GM11168 (cell line): ENCODE results near the gene SCFD2.

Experiments used
- in situ Hi-C: fragments of 300-500 bp; cut with MboI; formaldehyde crosslinking; loops from one replicate; pipeline ENCODE4 v1.12.0; 2022; ENCODE audit warnings: low sequenced_read_pairs; ENCODE audit not compliant: unreplicated experiment

Gene SCFD2

DNA sequence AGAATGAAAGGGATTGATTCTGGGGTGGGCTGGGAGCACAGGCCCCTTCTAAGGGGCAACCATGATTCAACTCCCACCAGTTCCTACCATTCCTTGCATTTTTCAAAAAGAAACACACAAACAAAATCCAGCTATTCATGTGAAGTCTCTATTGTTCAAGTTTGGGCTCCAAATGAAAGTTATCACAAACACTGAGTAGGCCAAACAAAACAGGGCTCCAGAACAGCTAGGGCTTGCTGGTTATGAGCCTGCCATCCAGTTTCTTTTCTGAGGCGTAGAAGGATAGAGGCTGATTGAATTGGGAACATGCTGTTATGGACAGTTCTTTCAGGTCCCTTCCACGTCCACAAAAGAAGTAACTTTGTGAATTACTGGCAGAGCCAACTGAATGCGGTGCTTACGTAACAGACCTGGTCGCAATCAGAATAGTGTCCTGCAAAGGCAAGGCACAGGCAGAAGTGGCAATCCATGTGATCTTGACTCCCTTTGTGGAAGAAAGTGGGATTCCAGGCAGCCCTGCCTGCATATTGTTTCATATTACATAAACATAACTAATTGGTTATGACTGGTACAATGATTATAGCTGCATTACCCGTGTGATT, 244.5 kb downstream of the SCFD2 start:
- in situ Hi-C loops = no loop called here

DNA sequence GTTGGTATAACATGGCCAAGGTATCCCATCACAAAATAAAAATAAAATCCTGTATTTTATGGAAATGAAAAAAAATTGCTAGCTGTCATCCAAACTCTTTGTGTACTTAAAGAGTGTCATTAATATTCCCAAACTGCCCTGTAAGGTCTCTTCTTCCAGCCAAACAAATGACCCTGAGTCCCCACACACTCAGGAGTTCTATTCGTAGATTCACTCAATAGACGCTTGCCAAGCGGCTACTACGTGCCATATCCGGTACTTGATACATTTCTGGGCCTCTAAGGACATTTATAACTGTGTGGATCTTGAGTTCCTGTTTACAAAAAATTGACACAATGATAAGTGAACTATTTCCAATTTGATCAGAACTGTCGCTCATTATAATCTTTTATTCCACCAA, 245.1 kb downstream of the SCFD2 start:
- in situ Hi-C loops = no loop called here

DNA sequence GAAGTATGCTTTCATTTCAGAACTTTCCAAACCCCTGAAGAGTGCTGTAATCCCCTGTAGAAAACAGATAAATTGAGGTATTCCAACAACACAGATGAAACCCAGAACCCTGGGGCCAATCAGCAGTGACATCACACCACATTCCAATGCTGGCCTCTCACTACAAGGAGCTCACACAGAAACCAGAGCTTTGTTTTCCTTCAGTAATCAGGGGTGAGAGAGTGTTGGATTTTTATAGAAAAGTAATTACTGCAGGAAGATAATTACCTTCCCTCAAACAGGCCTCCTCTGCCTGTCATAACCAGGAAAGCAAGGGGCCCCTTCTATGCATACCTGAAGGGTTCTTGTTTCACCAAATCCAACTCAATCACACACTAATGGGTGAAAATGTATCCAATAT, 246.2 kb downstream of the SCFD2 start:
- in situ Hi-C loops = no loop called here

DNA sequence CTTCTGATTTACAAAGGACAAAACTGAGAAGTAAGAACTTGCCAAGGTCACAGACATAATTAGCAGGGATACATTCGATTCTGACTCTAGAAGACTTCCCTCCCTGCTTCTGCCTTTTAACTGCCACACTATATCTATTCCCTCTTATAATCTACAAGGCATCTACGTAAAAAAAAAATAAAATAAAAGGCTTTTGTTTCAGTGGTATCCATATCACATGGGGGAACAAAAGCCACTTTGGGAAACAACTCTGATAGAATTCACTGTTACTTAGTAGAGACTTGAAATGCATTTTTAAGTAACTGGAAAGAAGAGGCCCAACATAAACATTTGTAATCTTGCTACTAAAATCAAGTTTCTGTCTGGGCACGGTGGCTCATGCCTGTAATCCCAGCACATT, 247.2 kb downstream of the SCFD2 start:
- in situ Hi-C loops = no loop called here

DNA sequence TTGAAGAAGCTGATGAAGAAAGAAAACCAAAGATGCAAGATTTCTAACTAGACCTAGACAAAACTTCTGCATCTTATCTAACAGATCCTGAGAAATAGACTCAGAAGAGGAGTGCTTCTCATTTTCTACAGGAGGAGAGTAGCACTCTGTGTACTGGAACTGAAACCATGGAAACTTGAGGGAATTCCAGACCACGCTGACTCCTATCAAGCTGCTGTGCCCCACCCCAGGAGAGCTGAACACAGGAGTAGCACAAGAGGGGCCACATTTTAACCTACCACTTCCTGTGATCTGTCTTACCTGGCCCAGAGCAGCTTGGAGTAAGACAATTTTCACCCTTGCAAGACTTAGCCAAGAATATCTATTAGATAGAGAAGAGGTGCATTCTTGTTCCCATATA, 248.9 kb downstream of the SCFD2 start:
- in situ Hi-C loops = no loop called here

DNA sequence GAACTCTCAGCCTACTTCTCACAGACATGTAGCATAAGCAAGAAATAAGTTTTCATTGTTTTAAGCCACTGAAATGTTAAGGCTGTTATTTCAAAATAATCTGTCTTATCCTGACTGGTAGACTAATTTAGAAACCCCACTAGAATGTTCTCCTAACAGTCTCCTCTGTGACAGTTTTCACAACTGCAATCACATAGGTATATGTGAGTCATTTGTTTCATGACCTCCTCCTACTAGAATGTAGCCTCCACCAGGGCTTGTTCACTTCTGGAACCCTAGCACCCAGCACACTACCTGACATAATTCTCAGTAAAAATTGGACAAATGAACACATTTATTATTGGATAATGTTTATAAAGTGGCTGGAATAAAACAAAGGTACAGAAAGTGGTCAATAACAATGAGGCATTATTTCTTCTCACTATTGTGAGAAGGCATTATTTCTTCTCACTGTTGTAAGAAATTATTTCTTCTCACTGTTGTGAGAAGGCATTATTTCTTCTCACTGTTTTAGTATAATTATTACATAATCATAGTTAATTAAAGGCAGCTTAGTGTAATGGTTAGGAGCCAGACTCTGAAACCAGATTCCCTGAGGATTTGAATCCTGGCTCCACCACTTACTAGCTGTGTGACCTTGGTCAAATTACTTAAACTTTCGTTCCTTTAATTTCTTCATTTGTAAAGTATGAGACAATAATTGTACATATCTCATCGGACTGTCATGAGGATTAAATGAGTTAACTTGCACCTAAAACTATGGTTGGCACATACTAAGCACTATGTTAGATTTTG, 252.2 kb downstream of the SCFD2 start:
- in situ Hi-C loops = no loop called here

DNA sequence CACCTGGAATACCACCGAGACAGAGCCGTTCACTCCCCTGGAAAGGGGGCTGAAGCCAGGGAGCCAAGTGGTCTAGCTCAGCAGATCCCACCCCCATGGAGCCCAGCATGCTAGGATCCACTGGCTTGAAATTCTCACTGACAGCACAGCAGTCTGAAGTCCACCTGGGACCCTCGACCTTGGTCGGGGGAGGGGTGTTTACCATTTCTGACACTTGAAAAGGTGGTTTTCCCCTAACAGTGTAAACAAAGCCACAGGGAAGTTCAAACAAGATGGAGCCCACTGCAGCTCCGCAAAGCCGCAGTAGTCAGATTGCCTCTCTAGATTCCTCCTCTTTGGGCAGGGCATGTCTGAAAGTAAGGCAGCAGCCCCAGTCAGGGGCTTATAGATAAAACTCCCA, 260.5 kb downstream of the SCFD2 start:
- in situ Hi-C loops = no loop called here

DNA sequence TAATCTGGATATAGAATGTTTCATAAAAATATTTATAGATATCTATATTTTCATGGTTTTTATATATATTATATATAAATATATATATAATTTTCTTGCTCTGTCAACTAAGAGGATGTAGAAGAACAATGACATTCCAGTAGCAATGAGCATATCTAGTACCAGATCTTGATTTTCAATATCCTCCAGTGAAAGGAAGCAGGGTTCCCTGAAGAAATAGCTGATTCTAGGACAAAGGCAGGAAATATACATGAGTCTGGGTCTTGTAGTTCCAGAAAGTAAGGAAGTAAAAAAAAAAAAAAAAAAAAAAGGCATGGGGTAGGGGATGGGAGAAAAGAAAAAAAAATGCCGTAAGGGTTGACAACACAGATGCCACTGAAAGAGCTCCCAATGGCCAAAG, 262.4 kb downstream of the SCFD2 start:
- in situ Hi-C loops = no loop called here

DNA sequence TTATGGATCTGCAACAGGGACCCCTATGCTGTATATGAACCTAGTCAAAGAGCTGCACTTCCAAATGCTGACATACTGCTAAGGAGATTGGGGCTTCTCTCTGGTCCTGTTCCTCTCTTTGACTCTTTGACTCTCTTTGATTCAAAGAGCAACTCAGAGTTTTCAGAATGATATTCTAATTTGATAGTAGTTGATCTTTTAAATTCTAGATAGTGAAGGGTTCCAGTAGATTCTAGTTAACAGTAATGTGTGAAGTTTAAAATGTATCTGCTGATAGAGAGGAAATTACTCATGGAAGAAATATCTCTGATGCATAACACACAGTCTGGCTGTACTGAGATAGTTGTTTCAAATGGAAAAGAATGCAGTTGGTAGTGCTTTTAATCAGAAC, 264.7 kb downstream of the SCFD2 start:
- in situ Hi-C loops = no loop called here

DNA sequence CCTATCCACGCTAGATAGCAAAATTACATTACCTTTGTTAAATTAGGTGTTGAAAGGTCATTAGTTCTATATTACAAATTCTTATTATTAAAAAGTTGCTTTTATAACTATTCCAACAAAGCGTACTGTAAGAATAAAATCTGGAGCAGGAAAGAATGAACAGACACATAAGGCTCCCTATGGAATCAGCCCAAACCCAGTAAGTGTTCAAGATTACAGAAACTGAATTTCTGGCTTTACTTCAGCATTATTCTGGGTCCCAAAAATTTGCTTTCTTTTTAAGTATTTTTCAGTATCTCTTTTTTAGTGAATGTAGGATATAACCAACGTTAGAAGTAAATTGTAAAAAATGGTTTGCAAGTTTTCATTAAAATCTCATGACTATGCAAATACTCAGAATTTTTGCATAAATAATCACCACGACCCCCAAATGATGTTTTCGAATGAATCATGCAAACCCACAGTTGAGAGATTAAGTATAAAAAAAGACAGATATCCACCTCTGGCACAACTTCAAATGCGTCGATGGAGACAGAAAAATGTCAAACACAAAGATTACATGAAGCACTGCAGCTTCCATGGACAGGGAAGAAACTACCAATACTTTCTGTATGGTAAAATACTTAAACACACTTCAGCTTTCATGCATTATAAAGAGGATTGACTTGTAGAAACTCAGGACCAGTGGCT, 265.2 kb downstream of the SCFD2 start:
- in situ Hi-C loops = no loop called here

DNA sequence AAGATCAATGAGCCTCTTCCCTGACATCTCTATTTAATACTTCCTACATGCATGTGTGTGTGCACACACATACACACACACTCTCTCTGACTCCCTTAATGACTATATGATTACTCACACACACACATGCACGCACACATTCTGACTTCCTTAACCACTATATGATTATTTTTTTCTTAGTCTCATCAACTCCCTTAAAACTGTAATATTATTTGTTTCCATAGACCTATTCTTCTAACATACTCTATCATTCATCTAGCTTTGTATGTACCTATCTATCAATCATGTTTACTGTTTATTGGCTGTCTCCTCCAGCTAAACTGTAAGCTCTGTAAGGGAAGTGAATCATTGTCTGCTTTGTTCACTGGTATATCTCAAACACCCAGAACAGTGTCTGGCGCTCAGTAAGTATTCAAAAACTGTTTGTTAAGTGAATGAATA, 267.2 kb downstream of the SCFD2 start:
- in situ Hi-C loops = no loop called here

DNA sequence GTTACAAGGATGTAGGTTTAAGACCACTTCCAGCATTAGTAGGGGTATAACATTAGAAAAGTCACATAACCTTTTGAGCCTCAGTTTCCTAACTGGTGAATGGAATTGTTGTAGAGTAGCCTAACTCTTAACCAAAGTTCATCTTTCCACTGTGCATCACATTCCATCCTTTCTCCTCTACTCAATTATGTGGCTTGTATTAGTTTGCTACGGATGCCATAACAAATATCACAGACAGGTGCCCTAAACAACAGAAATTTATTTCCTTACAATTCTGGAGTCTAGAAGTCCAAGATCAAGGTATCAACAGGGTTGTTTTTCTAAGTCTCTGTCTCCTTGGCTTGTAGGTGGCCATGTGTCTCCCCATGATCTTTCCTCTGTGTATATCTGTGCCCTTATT, 271.8 kb downstream of the SCFD2 start:
- in situ Hi-C loops = no loop called here

DNA sequence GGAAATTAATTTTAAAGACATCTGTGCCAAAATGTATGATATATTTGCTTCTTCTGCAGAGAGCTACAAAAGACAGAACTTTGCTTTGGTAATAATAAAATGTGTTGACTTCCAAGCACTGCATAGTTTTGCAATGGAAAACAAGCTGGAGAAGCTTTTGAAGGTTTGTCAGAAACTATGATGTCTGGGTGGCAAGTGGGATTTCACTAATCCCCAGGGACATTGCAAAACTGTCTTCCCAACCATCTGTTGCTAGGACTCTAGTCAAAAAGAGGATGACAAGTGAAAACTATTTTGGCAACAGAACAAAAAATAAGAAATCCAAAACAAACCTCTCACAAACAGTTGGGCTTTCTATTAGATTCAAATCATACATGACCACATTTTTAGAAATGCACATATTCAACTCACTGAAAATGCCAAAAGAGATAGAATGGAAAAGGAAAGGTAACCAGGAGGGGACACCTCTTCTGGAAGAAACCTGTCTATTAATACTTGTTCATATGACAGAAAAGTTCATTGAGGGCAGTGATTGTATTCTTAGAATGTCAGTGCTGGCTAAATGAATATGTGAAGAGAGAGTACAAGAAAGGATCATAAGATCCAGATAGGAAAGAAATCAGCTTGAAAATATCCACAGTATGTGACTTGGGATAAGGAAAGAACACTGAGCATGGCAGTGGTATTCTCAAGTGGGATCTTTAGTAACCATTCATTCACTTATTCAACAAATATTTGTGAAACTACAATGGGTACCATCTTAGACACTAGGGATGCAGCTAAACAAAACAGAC, 275.7 kb downstream of the SCFD2 start:
- in situ Hi-C loops = no loop called here

DNA sequence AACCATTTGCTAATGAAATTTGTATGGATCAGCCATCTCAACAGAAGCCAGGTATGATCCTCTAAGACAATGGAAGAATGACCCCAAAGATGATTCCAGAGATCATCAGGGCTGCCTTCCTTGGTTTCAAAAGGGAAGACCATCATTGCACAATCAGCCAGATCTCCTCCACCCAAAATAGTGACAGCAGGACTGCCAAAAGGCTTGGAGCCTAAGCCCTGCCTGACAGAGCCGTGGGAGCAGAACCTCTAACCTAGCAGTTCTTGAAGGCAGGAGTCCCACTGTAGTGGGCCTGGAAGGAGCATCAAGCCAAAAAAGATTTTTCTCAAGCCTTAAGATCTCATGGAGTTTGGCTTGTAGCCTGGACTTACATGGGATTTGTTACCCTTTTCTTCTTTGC, 277.7 kb downstream of the SCFD2 start:
- in situ Hi-C loops = no loop called here

DNA sequence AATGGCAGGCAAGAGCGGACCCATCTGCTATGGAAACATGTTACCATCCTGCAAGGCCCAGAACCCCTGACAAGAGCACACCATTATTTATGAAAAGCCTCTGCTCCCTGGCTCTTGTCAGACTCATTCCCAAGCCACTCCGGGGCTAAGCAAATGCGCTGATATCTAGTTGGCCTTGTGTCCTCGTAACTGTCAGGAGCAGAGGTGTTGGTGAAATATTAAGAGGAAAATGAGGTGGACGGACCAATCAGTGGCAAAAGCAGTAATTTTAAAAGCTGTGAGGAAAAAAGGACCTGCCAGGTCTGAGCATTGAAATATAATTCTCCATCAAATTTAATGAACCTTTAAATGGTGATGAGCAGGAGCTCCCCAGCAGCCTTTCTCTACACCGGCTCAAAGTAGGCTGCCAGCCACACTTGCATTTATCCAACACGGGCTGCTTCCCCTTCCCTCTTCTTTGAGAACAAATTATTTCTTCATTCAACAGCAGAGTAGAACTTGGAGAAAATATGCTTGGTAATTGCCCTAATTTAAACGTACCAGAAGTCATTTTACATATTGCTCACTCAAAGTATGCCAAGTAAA, 289.4 kb downstream of the SCFD2 start:
- in situ Hi-C loops = no loop called here

DNA sequence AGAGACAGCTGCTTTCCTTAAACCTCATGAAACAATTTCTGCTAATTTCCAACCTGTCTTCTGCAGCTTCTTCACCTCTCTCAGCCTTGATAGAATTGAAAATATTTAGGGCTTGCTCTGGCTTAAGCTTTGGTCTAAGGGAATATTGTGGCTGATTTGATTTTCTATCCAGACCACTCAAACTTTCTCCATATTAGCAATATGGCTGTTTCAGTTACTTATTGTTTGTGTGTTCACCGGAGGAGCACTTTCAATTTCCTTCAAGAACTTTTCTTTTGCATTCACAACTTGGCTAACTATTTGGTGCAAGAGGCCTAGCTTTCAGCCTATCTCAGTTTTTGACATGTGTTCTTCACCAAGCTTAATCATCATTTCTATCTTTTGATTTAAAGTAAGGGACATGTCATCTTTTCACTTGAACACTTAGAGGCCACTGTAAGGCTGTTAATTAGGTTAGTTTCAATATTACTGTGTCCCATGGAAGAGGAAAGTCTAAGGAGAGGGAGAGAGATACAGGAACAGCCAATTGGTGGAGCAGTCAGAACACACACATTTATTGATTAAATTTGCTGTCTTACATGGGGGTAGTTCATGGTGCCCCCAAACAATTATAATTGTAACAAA, 290.6 kb downstream of the SCFD2 start:
- in situ Hi-C loops = no loop called here

DNA sequence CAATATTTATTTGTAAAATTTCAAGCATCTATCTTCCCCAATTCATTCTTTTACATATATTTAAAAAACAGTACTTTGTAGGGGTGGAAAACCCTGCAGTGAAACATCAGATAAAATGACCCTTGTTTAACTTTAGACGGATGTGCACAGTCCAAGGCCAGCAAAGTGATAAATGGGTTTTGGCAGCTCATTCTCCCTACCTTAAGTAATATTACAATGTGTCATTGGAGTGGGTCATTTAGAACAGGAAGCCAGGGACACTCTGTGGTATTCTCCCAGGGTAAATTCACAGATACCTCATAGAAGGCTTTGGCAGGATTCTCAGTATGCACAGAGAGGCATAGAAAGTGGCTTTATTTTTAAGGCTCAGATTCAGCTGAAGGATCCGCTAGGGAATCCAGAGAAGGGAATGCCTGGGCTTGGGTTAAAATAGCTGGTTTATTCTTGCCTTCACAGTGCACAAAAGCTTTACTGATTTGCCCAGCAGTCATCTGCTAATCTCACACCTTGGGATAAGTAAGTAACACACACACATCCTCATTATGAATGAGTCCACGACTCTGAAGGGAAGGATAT, 297.0 kb downstream of the SCFD2 start:
- in situ Hi-C loops = loop anchor here (10.0 kb wide), 1 partner anchor 694 kb away; no protein-coding TSS in a partner anchor

DNA sequence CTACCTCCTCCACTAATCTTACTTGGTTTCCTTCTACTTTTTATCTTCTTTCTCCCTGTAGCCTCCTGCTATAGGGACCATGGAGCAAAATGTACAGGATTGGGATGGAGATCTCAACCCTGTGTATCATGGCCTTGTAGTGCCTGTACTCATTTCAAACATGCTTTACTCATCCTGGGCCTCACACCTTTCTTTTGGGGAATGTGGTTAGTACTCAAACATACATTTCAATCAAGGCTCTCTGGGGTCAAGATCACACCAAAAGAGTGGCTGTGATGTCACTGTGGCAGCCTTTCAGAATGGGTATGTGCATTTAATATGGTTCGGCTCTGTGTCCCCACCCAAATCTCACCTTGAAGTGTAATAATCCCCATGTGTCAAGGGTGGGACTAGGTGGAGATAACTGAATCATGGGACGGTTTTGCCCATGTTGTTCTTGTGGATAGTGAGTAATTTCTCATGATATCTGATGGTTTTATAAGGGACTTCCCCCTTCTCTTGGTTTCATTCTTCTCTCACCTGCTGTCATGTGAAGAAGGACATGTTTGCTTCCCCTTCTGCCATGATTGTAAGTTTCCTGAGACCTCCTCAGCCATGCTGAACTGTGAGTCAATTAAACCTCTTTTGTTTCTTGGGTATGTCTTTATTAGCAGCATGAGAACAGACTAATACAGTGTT, 298.6 kb downstream of the SCFD2 start:
- in situ Hi-C loops = loop anchor here (10.0 kb wide), 1 partner anchor 692 kb away; no protein-coding TSS in a partner anchor

DNA sequence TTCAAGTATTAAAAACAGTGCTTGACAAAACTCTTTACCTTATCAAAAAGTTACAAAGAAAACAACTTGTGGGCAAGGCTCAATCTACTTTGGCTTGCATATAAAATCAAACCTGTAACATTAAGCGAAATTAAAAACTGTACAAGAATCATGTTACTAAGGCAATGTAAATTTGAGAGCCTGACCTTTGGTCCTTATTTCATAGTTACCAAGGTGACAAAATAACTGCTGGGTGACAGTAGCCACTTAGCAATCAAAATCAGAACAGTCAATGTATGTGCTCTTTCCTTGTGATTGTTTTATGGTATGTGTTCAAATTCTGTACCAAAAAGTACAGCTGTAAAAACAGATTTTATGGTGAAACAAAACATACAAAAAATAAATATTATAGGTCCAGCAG, 299.7 kb downstream of the SCFD2 start:
- in situ Hi-C loops = loop anchor here (10.0 kb wide), 1 partner anchor 691 kb away; no protein-coding TSS in a partner anchor
